GM19463 (cell line): ENCODE data around the gene THSD4.

Source experiments
- ATAC-seq: cut with Tn5 transposase; IDR thresholded peaks from one replicate; pipeline ENCODE4 v1.9.1; 2021; ENCODE audit warnings: mild to moderate bottlenecking, moderate library complexity; ENCODE audit not compliant: unreplicated experiment

THSD4 gene

GRCh38 chr15:71511796-71512681 is 396.8 kb downstream of the THSD4 start:
- ATAC-seq = no peak

GRCh38 chr15:71512682-71513006 is 397.4 kb downstream of the THSD4 start:
- ATAC-seq = no peak

GRCh38 chr15:71515375-71516186 is 400.3 kb downstream of the THSD4 start:
- ATAC-seq = no peak

GRCh38 chr15:71517751-71518150 is 402.5 kb downstream of the THSD4 start:
- no peak for ATAC-seq

DNA sequence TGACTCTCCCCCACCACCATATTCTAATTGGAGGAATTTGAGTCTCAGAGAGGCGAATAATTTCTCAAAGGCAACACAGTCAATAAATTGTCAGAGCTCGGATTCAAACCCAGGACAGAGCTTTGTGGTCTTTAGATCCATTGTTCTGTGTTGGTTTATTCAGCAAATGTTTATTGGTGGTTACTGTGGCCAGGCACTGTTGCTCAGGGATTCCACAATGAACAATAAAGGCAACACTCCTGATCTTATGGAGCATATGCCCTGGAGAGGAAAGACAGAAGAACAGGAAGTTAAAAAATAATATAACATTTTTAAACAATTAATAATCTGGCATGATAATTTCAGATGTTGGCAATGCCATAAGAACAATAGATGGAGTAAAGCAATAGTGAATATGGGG is 403.4 kb downstream of the THSD4 start:
- no peak for ATAC-seq

DNA sequence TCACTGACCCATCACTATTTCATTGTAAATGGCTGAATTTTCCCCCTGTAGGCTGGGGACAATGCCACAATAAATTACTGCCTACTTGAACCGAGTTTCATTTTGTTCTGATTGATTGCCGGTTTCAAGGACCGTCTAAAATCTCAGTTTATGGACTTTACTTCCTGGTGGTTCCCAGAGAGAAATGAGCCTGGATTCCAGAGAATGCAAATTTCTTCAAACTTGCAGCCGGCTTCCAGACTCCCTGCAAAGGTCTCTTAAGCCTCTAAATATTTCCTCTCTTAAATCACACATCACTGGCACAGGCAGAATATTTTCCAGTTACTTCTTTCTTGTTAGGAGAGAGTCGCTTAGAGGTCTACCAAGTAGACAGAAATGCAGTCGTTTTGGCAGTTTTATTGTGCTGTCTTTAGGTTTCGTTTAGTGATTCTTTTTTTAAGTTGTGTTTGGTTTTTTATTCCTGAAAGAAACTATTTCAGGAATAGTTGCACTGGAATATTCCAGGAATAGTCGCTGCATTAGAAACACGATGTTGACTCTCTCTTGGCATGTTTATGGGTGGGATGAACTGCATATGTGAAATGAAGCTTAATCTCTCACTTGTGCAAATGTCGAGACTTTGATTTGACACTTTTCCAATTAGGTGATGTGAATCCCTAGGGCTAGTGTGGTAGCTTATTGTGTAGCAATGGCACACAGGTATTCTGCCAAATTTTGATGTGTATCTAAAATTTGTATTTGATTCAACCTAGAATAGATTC is 411.0 kb downstream of the THSD4 start:
- no peak for ATAC-seq

DNA sequence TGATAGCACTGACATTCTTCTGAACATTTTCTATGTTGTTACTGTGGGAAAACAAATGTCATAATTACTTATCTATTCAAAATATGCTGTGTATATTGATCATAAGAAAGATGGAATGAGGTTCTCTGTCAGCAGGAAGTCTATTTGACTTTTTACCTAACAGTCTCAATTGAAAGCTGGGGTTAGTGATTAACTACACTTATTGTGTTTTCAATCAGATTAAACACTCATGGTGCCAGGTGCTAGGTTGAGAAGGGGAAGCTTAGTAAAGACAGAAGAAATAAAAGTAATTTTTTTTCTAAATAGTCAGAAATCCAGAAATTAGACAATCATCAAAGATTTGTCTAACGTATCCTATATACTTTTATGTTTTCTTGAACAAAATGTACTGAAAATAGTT is 414.1 kb downstream of the THSD4 start:
- ATAC-seq = no peak

DNA sequence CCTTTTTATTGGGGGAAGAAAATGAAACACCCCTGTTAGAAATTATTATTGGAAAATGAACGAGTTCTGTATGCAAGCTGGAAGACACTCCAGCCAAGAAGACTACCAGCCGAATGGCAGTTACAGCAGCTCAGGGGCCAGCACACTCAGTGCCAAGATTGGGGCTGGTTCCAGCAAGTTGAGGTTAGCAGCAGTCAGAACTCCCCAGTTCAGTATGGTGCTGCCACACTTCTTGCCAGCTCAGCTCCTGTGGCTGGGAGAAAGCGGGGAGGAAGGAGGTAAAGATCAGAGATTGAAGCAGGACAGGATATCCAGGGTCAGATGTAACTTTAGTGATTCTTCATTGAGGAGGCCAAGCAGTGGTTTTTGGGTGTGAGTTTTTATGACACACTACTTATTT is 414.8 kb downstream of the THSD4 start:
- ATAC-seq = no peak

DNA sequence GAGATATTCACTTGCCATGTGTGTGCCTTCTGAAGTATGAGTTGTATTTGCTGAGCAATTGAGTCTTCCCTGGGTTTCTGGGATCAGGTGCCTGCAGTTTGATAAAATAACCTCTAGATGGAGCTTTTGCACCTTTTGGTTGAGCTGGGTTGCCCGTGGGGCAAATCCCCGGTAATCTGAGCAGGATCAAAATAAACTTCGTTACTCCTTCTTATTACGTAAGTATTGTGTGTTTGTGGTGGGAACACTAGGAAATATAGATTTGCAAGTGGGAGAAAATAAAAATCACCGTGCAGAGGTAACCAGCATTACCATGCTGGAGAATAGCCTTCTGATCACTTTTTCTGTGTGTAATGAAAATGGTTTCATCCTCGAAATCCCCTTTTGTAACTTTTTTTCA is 417.7 kb downstream of the THSD4 start:
- no peak for ATAC-seq

- ATAC-seq = no peak
Measured at GRCh38 chr15:71538181-71538580, 422.9 kb downstream of the THSD4 start.

DNA sequence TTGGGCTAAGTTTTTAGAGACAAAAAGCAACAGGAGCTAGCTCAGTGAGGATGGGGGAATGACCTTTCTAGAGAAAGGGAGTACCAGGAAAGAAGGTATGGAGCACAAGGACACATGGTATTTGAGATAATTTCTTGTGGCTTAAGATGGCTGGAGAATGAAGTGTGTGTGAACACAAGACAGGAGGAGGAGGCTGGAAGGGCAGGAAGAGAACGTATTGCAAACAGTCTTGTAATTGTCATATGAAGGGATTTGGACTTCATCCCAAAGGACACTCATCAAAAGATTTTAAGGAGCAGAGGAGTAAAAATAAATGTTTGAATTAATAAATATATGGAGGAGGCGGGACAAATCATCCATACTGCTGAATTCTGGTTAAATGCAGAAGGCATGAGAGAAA is 426.5 kb downstream of the THSD4 start:
- ATAC-seq = no peak

- ATAC-seq = no peak
Measured at GRCh38 chr15:71542836-71543235, 427.6 kb downstream of the THSD4 start.

GRCh38 chr15:71543413-71543812 is 428.1 kb downstream of the THSD4 start:
- no peak for ATAC-seq

- no peak for ATAC-seq
Measured at GRCh38 chr15:71545223-71545760, 430.0 kb downstream of the THSD4 start.

DNA sequence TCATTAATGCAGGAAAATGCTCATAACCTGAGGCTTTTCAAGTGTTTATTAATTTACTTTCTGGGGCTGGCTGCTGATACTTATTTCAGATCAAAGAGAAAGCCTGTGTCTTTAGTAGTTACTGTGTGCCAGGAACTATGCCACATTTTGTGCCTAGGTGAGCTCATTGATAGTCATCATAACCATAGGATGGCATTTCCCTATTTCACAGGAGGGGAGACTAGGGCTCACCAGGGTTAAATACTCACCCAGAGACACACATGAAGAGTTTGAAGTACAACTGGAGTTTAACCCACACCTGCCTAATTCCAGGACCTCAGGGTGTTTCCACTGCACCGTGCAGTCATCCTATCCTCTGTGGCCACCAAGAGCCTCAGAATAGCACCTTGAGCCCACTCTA is 430.7 kb downstream of the THSD4 start:
- ATAC-seq = no peak

GRCh38 chr15:71547011-71547410 is 431.7 kb downstream of the THSD4 start:
- ATAC-seq = no peak

- no peak for ATAC-seq
Measured at GRCh38 chr15:71548401-71548807, 433.1 kb downstream of the THSD4 start.

GRCh38 chr15:71549091-71549490 is 433.8 kb downstream of the THSD4 start:
- ATAC-seq = no peak

DNA sequence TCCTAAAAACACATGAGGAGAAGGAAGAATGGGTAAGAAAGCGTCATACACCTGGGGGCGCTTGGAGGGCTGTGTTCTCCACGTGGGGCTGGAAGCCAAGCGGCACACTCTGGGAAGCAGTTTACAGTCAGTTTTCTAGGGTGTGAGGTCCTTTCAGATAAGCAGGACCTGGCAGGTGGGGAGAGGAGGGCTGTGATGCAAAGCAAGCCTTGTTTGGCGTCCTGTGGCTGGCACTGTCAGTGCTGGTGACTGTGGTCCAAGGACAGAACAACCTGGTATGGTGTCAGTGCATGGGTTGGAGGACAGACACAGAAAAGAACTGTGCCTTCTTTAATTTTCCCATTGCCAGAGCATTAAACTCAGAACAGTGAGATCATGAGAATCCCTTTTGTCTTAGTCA is 434.4 kb downstream of the THSD4 start:
- ATAC-seq = no peak

DNA sequence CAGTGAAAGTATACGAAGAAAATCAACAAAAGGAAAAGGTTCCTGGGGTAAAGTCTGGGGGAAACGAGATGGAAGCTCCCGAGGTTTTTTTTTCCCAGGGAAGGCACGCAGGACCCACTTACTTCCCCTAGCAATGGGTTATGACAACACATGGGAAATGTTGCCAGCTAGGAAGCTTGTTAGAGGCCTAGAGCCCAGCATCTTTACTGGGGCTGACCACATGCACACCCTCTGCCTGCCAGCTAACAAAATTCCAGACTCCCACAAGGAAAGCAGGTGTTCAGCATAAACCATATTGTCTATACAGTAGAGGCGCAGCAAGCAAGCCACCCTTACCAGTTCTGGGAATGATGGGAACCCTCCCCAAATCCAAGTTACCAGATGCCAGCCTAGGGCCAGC is 436.3 kb downstream of the THSD4 start:
- no peak for ATAC-seq

DNA sequence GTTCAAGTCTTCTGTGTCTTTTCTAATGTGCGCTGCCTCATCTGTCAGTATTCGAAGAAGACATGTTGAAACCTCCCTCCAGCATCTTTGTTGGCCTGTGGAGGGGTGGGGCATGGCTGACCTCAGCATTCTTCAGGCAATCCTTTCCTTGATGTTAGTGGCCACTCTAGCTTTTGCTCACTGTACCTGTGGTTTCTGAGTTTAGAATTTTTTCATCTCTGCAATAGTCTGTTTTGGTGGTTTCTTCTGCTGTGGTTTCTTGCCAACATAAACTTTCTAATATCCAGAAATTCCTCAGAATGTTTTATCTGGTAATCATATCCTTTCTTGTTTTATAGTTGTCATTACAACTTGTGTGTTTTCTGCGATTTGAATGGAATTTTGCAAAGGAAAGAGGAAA is 443.8 kb downstream of the THSD4 start:
- ATAC-seq = no peak
